Liver (tissue), 9 donors: ENCODE measurements around the gene MLEC. TPM values are rescaled to one million over a fixed set of nuclear protein-coding genes. Genes with fewer than 3 reads are reported as not detected.

Source experiments
- DNase-seq: peaks from one replicate; pipeline ENCODE4 v3.0.0-alpha.2; 2017; ENCODE audit warnings: low spot score
- H3K27ac ChIP-seq, 2 donors: one replicate each; pipeline ENCODE4 v1.7.0; 2013; ENCODE audit warnings: inconsistent platforms in 2 of 2, low read length in 2 of 2, control low read depth in 1 of 2, low read depth in 1 of 2, mild to moderate bottlenecking in 1 of 2
- H3K27me3 ChIP-seq, 4 donors: one replicate each; pipeline versions ENCODE4 v1.6.1 to v1.7.0; 2013; ENCODE audit warnings: low read length in 3 of 4, inconsistent platforms in 1 of 4, mild to moderate bottlenecking in 1 of 4, moderate library complexity in 1 of 4; ENCODE audit not compliant: control insufficient read depth in 4 of 4, insufficient read depth in 4 of 4
- H3K36me3 ChIP-seq, 4 donors: one replicate each; pipeline versions ENCODE4 v1.6.1 to v1.7.0; 2013; ENCODE audit warnings: low read length in 3 of 4, mild to moderate bottlenecking in 3 of 4, low read depth in 1 of 4, moderate library complexity in 1 of 4; ENCODE audit not compliant: control insufficient read depth in 4 of 4, insufficient read depth in 3 of 4
- H3K4me1 ChIP-seq, 4 donors: one replicate each; pipeline versions ENCODE4 v1.6.1 to v1.7.0; 2013; ENCODE audit warnings: low read length in 3 of 4, mild to moderate bottlenecking in 3 of 4, moderate library complexity in 1 of 4; ENCODE audit not compliant: control insufficient read depth in 4 of 4, insufficient read depth in 4 of 4
- H3K4me3 ChIP-seq, 3 donors: one replicate each; pipeline versions ENCODE4 v1.6.1 to v1.7.0; 2013; ENCODE audit warnings: low read length in 3 of 3, control low read depth in 1 of 3, low read depth in 1 of 3, mild to moderate bottlenecking in 1 of 3
- H3K9ac ChIP-seq, 2 donors: one replicate each; pipeline ENCODE4 v1.7.0; 2013; ENCODE audit warnings: low read length in 2 of 2, mild to moderate bottlenecking in 2 of 2, moderate library complexity in 2 of 2, control low read depth in 1 of 2, low read depth in 1 of 2
- H3K9me3 ChIP-seq, 4 donors: one replicate each; pipeline versions ENCODE4 v1.6.1 to v1.7.0; 2013; ENCODE audit warnings: low read length in 3 of 4; ENCODE audit not compliant: control insufficient read depth in 4 of 4
- ATF3 ChIP-seq: IDR thresholded peaks from 2 replicates; pipeline ENCODE4 v1.6.1; 2016; ENCODE audit warnings: antibody characterized with exemption
- EGR1 ChIP-seq, 2 donors: IDR thresholded peaks; 2 replicates each; pipeline ENCODE4 v1.6.1; 2016 to 2018; ENCODE audit warnings: antibody characterized with exemption in 2 of 2, low read depth in 2 of 2
- FOXA1 ChIP-seq: IDR thresholded peaks from 2 replicates; pipeline ENCODE4 v1.6.1; 2016; ENCODE audit warnings: antibody characterized with exemption
- FOXA2 ChIP-seq: IDR thresholded peaks from 2 replicates; pipeline ENCODE4 v1.6.1; 2016; ENCODE audit warnings: antibody characterized with exemption
- GABPA ChIP-seq, 2 donors: IDR thresholded peaks in 1 of 2; conservative IDR thresholded peaks in 1 of 2; 2 replicates each; pipeline ENCODE4 v1.6.1; 2016; ENCODE audit warnings: antibody characterized with exemption in 2 of 2, mild to moderate bottlenecking in 1 of 2, moderate library complexity in 1 of 2
- HNF4A ChIP-seq, 2 donors: conservative IDR thresholded peaks; 2 replicates each; pipeline ENCODE4 v1.6.1; 2016; ENCODE audit warnings: antibody characterized with exemption in 2 of 2, mild to moderate bottlenecking in 2 of 2
- HNF4G ChIP-seq: IDR thresholded peaks from 2 replicates; pipeline ENCODE4 v1.6.1; 2016; ENCODE audit warnings: antibody characterized with exemption
- JUND ChIP-seq, 2 donors: IDR thresholded peaks; 2 replicates each; pipeline ENCODE4 v1.6.1; 2016; ENCODE audit warnings: antibody characterized with exemption in 2 of 2
- NR2F2 ChIP-seq: IDR thresholded peaks from 2 replicates; pipeline ENCODE4 v1.6.1; 2016; ENCODE audit warnings: antibody characterized with exemption
- RAD21 ChIP-seq, 2 donors: IDR thresholded peaks; 2 replicates each; pipeline ENCODE4 v1.6.1; 2016; ENCODE audit warnings: antibody characterized with exemption in 2 of 2, mild to moderate bottlenecking in 2 of 2
- RXRA ChIP-seq, 2 donors: IDR thresholded peaks; 2 replicates each; pipeline ENCODE4 v1.6.1; 2017 to 2018; ENCODE audit warnings: antibody characterized with exemption in 2 of 2, mild to moderate bottlenecking in 1 of 2
- YY1 ChIP-seq: IDR thresholded peaks from 2 replicates; pipeline ENCODE4 v1.6.1; 2016; ENCODE audit warnings: antibody characterized with exemption, mild to moderate bottlenecking
- WGBS: extraction: QIAGEN DNeasy Blood & Tissue Kit; methylation state at CpG from one replicate; pipeline ENCODE4 v1.1.7; 2013; 5-methylcytosine and 5-hydroxymethylcytosine counted together
- polyA plus RNA-seq, 2 donors: library from polyadenylated mRNA; stranded (reverse) in 1 of 2; unstranded in 1 of 2; fragments of 200-250 nt in 1 of 2; fragments of >200 nt in 1 of 2; fragmentation: Nextera tagmentation in 1 of 2; extraction: Ambion mirVana in 1 of 2; gene quantifications; one replicate each; pipeline versions ENCODE4 v1.2.1 to v1.2.3, GENCODE V29; 2013 to 2015
- total RNA-seq, 2 donors: library from RNA; depleted of rRNA; stranded (reverse); fragments of >200 nt; gene quantifications; one replicate each; pipeline ENCODE4 v1.2.3, GENCODE V29; 2014
- TF ChIP-seq, protein P1 (sequence below): IDR thresholded peaks from 2 replicates; pipeline ENCODE4 v1.6.1; 2016; ENCODE audit warnings: antibody characterized with exemption
- TF ChIP-seq, protein P2 (sequence below): IDR thresholded peaks from 2 replicates; pipeline ENCODE4 v1.6.1; 2016; ENCODE audit warnings: antibody characterized with exemption, mild to moderate bottlenecking
- TF ChIP-seq, protein P3 (sequence below): IDR thresholded peaks from 2 replicates; pipeline ENCODE4 v1.6.1; 2016; ENCODE audit warnings: antibody characterized with exemption
- donor health status: healthy.
- donor health status: healthy.
- donor health status: healthy.
- donor health status: healthy.
- donor health status: healthy.

Gene MLEC
- total and polyA plus RNA-seq, 4 donors: 61.4 to 170 (median 115) TPM

DNA sequence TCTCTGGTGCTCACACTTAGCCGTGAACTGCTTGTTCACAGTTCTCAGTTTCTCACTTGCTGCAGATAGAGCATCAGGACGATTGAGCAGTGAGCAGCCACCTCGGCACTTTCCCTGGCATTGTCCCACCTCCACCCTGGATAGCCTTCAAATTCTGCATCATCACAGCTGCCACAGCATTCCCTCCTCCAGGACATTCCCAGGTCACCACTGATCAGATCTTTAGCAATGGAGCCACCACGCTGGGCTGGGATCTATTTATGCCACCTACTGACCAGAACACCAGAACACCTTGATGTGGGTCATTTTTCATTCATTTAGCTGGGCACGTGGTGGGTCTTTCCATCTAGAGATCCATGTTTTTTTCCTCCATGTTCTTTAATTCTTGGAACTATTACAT lies 62.3 kb downstream of the MLEC start:
- H3K36me3 ChIP-seq: no peaks in the 10 kb centered on the region
- H3K4me3 ChIP-seq: no peak overlapping the region
- no peak overlapping the region for H3K9ac ChIP-seq
- H3K27me3 ChIP-seq: no peaks in the 10 kb centered on the region
- no peak for DNase-seq
- H3K9me3 ChIP-seq: no peaks in the 10 kb centered on the region
- no peak overlapping the region for H3K27ac ChIP-seq
- 80% methylated on average over 5 of the region's 5 CpGs for WGBS
- TF ChIP-seq RAD21 (IDR thresholded peaks at IDR 0.05) (peak in 1 of 2 donors; percentile 7), YY1 (no peak), FOXA1 (no peak), HNF4G (no peak), RXRA (IDR thresholded peaks at IDR 0.05) (no peak)
- peaks cover 0 to 2% (median 0%) of the 10 kb centered on the region in 4 donors for H3K4me1 ChIP-seq

DNA sequence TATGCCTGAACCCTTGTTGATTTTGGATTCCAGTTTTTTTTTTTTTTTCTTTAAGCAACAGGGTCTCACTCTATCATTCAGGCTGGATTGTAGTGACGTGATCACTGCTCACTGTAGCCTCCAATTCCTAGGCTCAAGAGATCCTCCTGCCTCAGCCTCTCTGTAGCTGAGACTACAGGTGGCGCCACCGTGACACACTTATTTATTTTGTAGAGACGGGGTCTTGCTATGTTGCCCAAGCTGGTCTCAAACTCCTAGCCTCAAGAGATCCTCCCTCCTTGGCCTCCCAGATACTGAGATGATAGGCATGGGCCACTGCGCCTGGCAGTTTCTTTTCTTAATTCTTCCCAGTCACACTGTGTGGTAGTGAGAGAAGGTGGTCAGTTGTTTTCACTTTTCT lies 63.9 kb downstream of the MLEC start:
- H3K36me3 ChIP-seq: no peaks in the 10 kb centered on the region
- 95% methylated on average over 5 of the region's 5 CpGs for WGBS
- peaks cover 0 to 2% (median 0%) of the 10 kb centered on the region in 4 donors for H3K4me1 ChIP-seq
- H3K9me3 ChIP-seq: peaks cover 0 to 1% (median 0%) of the 10 kb centered on the region in 4 donors
- no peak overlapping the region for H3K27ac ChIP-seq
- DNase-seq: no peak
- H3K27me3 ChIP-seq: no peaks in the 10 kb centered on the region
- no peak overlapping the region for H3K4me3 ChIP-seq
- TF ChIP-seq RAD21 (IDR thresholded peaks at IDR 0.05) (no peak), EGR1 (IDR thresholded peaks at IDR 0.05; ENCODE audit: low read depth in 2 of 2) (no peak), HNF4G (no peak), FOXA2 (no peak), NR2F2 (no peak), HNF4A (conservative IDR thresholded peaks at IDR 0.05) (no peak), RXRA (IDR thresholded peaks at IDR 0.05) (no peak), ATF3 (no peak), FOXA1 (no peak), JUND (IDR thresholded peaks at IDR 0.05) (no peak)
- TF ChIP-seq, protein P1, sequence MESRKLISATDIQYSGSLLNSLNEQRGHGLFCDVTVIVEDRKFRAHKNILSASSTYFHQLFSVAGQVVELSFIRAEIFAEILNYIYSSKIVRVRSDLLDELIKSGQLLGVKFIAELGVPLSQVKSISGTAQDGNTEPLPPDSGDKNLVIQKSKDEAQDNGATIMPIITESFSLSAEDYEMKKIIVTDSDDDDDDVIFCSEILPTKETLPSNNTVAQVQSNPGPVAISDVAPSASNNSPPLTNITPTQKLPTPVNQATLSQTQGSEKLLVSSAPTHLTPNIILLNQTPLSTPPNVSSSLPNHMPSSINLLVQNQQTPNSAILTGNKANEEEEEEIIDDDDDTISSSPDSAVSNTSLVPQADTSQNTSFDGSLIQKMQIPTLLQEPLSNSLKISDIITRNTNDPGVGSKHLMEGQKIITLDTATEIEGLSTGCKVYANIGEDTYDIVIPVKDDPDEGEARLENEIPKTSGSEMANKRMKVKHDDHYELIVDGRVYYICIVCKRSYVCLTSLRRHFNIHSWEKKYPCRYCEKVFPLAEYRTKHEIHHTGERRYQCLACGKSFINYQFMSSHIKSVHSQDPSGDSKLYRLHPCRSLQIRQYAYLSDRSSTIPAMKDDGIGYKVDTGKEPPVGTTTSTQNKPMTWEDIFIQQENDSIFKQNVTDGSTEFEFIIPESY: no peak
- H3K9ac ChIP-seq: no peak overlapping the region

GRCh38 chr12:120751389-120751788 lies 64.4 kb downstream of the MLEC start:
- no peaks in the 10 kb centered on the region for H3K27me3 ChIP-seq
- no peak overlapping the region for H3K27ac ChIP-seq
- no peak for DNase-seq
- TF ChIP-seq YY1: no peak
- TF ChIP-seq HNF4A (conservative IDR thresholded peaks at IDR 0.05): no peak
- no peak for TF ChIP-seq GABPA (IDR thresholded peaks at IDR 0.05 in 1 of 2, conservative IDR thresholded peaks at IDR 0.05 in 1 of 2)
- no peak for TF ChIP-seq JUND (IDR thresholded peaks at IDR 0.05)
- TF ChIP-seq, protein P2, sequence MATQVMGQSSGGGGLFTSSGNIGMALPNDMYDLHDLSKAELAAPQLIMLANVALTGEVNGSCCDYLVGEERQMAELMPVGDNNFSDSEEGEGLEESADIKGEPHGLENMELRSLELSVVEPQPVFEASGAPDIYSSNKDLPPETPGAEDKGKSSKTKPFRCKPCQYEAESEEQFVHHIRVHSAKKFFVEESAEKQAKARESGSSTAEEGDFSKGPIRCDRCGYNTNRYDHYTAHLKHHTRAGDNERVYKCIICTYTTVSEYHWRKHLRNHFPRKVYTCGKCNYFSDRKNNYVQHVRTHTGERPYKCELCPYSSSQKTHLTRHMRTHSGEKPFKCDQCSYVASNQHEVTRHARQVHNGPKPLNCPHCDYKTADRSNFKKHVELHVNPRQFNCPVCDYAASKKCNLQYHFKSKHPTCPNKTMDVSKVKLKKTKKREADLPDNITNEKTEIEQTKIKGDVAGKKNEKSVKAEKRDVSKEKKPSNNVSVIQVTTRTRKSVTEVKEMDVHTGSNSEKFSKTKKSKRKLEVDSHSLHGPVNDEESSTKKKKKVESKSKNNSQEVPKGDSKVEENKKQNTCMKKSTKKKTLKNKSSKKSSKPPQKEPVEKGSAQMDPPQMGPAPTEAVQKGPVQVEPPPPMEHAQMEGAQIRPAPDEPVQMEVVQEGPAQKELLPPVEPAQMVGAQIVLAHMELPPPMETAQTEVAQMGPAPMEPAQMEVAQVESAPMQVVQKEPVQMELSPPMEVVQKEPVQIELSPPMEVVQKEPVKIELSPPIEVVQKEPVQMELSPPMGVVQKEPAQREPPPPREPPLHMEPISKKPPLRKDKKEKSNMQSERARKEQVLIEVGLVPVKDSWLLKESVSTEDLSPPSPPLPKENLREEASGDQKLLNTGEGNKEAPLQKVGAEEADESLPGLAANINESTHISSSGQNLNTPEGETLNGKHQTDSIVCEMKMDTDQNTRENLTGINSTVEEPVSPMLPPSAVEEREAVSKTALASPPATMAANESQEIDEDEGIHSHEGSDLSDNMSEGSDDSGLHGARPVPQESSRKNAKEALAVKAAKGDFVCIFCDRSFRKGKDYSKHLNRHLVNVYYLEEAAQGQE: no peak
- no peak for TF ChIP-seq EGR1 (IDR thresholded peaks at IDR 0.05; ENCODE audit: low read depth in 2 of 2)
- TF ChIP-seq NR2F2: no peak
- TF ChIP-seq, protein P3, sequence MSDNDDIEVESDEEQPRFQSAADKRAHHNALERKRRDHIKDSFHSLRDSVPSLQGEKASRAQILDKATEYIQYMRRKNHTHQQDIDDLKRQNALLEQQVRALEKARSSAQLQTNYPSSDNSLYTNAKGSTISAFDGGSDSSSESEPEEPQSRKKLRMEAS: no peak
- H3K9me3 ChIP-seq: peaks cover 0 to 1% (median 0%) of the 10 kb centered on the region in 4 donors
- H3K36me3 ChIP-seq: no peaks in the 10 kb centered on the region
- no peak overlapping the region for H3K4me3 ChIP-seq
- peaks cover 0 to 2% (median 0%) of the 10 kb centered on the region in 4 donors for H3K4me1 ChIP-seq
- 98% methylated on average over 9 of the region's 9 CpGs for WGBS
- no peak overlapping the region for H3K9ac ChIP-seq
